Measurements from ENCODE around the gene FBRS.

- TF ChIP-seq CTCF (conservative IDR thresholded peaks at IDR 0.05 in 1 of 2, IDR thresholded peaks at IDR 0.05 in 1 of 2; ENCODE audit: low read depth in 1 of 2, low read length in 2 of 2) = no peak
- TF ChIP-seq EZH2 (IDR thresholded peaks at IDR 0.05; ENCODE audit: low read length, missing control alignments) = no peak
These were observed 3.4 kb upstream of the FBRS start for GRCh38 chr16:30654856-30655255.

All from fibroblast of lung (primary cell).